ENCODE results near the gene CREG2.

DNA sequence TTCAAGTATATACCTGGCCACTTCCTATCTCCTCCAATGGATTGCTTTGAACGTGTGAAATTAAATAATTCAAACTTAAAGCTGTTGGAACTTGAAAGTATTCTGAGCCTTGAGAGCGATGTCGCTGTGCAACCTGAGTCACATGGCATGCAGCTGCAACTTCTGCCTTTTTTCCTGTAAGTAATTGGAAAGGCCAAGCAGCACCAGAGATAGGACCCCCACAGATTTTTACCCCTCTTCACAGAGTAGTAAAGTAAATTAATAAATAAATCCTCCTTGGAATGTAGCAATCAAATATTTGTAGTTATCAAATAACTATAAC, 75.6 kb downstream of the CREG2 start:
- TF ChIP-seq POLR2AphosphoS5 (IDR thresholded peaks at IDR 0.05): no peak
- TF ChIP-seq, protein P1, sequence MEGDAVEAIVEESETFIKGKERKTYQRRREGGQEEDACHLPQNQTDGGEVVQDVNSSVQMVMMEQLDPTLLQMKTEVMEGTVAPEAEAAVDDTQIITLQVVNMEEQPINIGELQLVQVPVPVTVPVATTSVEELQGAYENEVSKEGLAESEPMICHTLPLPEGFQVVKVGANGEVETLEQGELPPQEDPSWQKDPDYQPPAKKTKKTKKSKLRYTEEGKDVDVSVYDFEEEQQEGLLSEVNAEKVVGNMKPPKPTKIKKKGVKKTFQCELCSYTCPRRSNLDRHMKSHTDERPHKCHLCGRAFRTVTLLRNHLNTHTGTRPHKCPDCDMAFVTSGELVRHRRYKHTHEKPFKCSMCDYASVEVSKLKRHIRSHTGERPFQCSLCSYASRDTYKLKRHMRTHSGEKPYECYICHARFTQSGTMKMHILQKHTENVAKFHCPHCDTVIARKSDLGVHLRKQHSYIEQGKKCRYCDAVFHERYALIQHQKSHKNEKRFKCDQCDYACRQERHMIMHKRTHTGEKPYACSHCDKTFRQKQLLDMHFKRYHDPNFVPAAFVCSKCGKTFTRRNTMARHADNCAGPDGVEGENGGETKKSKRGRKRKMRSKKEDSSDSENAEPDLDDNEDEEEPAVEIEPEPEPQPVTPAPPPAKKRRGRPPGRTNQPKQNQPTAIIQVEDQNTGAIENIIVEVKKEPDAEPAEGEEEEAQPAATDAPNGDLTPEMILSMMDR (IDR thresholded peaks at IDR 0.05): no peak
